Adipose tissue (tissue), 3 donors: Measurements from ENCODE around the gene MINDY3. TPM values are rescaled to one million over a fixed set of nuclear protein-coding genes. Genes with fewer than 3 reads are reported as not detected.

ENCODE experiments used
- H3K27ac ChIP-seq: one replicate; pipeline ENCODE4 v1.5.1; 2013; ENCODE audit warnings: low read depth, low read length
- WGBS, 3 donors: extraction: QIAGEN DNeasy Blood & Tissue Kit; methylation state at CpG; one replicate each; pipeline ENCODE4 v1.1.7; 2013; 5-methylcytosine and 5-hydroxymethylcytosine counted together
- polyA plus RNA-seq, 3 donors: library from polyadenylated mRNA; stranded (reverse); fragments of 200-250 nt; gene quantifications; one replicate each; pipeline ENCODE4 v1.2.3, GENCODE V29; 2013
- donor health status: healthy with polysubstance abuse.
- donor health status: Bipolar disorder and iron deficiency.
- donor health status: healthy.

Gene MINDY3
- polyA plus RNA-seq, 3 donors: 8.8 to 18.0 (median 17.2) TPM

- WGBS, 3 donors: 10 to 33% (median 32%) methylated on average over 2 of the region's 2 CpGs
- no peak overlapping the region for H3K27ac ChIP-seq
Observed at GRCh38 chr10:15754937-15755336, 105.4 kb downstream of the MINDY3 start.

- no peak overlapping the region for H3K27ac ChIP-seq
- 69 to 81% (median 74%) methylated on average over 5 of the region's 5 CpGs for WGBS, 3 donors
Observed at GRCh38 chr10:15751046-15751445, 109.3 kb downstream of the MINDY3 start.

GRCh38 chr10:15748126-15748525 lies 112.2 kb downstream of the MINDY3 start:
- WGBS, 3 donors: 33 to 72% (median 69%) methylated on average over 3 of the region's 3 CpGs
- no peak overlapping the region for H3K27ac ChIP-seq

GRCh38 chr10:15747632-15748031 lies 112.7 kb downstream of the MINDY3 start:
- H3K27ac ChIP-seq: no peak overlapping the region
- 65 to 91% (median 90%) methylated on average over 3 of the region's 3 CpGs for WGBS, 3 donors

- 33 to 81% (median 80%) methylated on average over 1 of the region's 1 CpG for WGBS, 3 donors
- H3K27ac ChIP-seq: no peak overlapping the region
Observed at GRCh38 chr10:15745751-15746150, 114.6 kb downstream of the MINDY3 start.

- 41 to 49% (median 48%) methylated on average over 7 of the region's 7 CpGs for WGBS, 3 donors
- H3K27ac ChIP-seq: no peak overlapping the region
Observed at GRCh38 chr10:15744217-15744865, 116.0 kb downstream of the MINDY3 start.

- 70 to 94% (median 92%) methylated on average over 2 of the region's 2 CpGs for WGBS, 3 donors
- H3K27ac ChIP-seq: no peak overlapping the region
Observed at GRCh38 chr10:15743443-15743842, 116.9 kb downstream of the MINDY3 start.

- 78 to 84% (median 80%) methylated on average over 3 of the region's 3 CpGs for WGBS, 3 donors
- H3K27ac ChIP-seq: no peak overlapping the region
Observed at GRCh38 chr10:15742836-15743235, 117.5 kb downstream of the MINDY3 start.

- no peak overlapping the region for H3K27ac ChIP-seq
- WGBS, 3 donors: 47 to 68% (median 62%) methylated on average over 5 of the region's 5 CpGs
Observed at GRCh38 chr10:15742102-15742501, 118.2 kb downstream of the MINDY3 start.

GRCh38 chr10:15741581-15741980 lies 118.7 kb downstream of the MINDY3 start:
- 69 to 97% (median 92%) methylated on average over 5 of the region's 5 CpGs for WGBS, 3 donors

GRCh38 chr10:15740261-15740660 lies 120.0 kb downstream of the MINDY3 start:
- WGBS, 3 donors: 87 to 96% (median 96%) methylated on average over 6 of the region's 6 CpGs

More at GRCh38 chr10:15741581-15741980, 118.7 kb downstream of the MINDY3 start:
- H3K27ac ChIP-seq: no peak overlapping the region

GRCh38 chr10:15739254-15739970 lies 120.9 kb downstream of the MINDY3 start:
- 59 to 66% (median 64%) methylated on average over 9 of the region's 9 CpGs for WGBS, 3 donors

More at GRCh38 chr10:15740261-15740660, 120.0 kb downstream of the MINDY3 start:
- no peak overlapping the region for H3K27ac ChIP-seq

GRCh38 chr10:15738270-15738925 lies 121.9 kb downstream of the MINDY3 start:
- H3K27ac ChIP-seq: no peak overlapping the region
- WGBS, 3 donors: 51 to 68% (median 65%) methylated on average over 10 of the region's 10 CpGs

More at GRCh38 chr10:15739254-15739970, 120.9 kb downstream of the MINDY3 start:
- no peak overlapping the region for H3K27ac ChIP-seq

GRCh38 chr10:15737656-15738055 lies 122.7 kb downstream of the MINDY3 start:
- 61 to 82% (median 78%) methylated on average over 5 of the region's 5 CpGs for WGBS, 3 donors
- H3K27ac ChIP-seq: no peak overlapping the region

GRCh38 chr10:15735763-15736162 lies 124.5 kb downstream of the MINDY3 start:
- 28 to 44% (median 43%) methylated on average over 4 of the region's 4 CpGs for WGBS, 3 donors
- no peak overlapping the region for H3K27ac ChIP-seq

- WGBS, 3 donors: 79 to 99% (median 99%) methylated on average over 2 of the region's 2 CpGs
- no peak overlapping the region for H3K27ac ChIP-seq
Observed at GRCh38 chr10:15730341-15730740, 130.0 kb downstream of the MINDY3 start.

- WGBS, 3 donors: 85 to 93% (median 91%) methylated on average over 7 of the region's 7 CpGs
- H3K27ac ChIP-seq: no peak overlapping the region
Observed at GRCh38 chr10:15729890-15730289, 130.4 kb downstream of the MINDY3 start.
